SJCRH30 (cell line): ENCODE results near the gene CEP85. TPM values are rescaled to one million over a fixed set of nuclear protein-coding genes. Genes with fewer than 3 reads are reported as not detected.

Source experiments
- DNase-seq, 2 experiments: peaks; one replicate each; pipeline ENCODE4 v3.0.0-alpha.2; 2015 to 2020
- H3K27ac ChIP-seq: fragments of 250-450 bp; sonication (Bioruptor Pico); 2 replicates; pipeline ENCODE4 v1.5.1; 2020; ENCODE audit warnings: mild to moderate bottlenecking, moderate library complexity
- H3K27me3 ChIP-seq: fragments of 250-450 bp; sonication (Bioruptor Pico); 2 replicates; pipeline ENCODE4 v1.5.1; 2020; ENCODE audit warnings: mild to moderate bottlenecking, moderate library complexity
- H3K36me3 ChIP-seq: fragments of 250-450 bp; sonication (Bioruptor Pico); 2 replicates; pipeline ENCODE4 v1.5.1; 2020; ENCODE audit warnings: mild to moderate bottlenecking, moderate library complexity
- H3K4me1 ChIP-seq: fragments of 250-450 bp; sonication (Bioruptor Pico); 2 replicates; pipeline ENCODE4 v1.5.1; 2020; ENCODE audit warnings: mild to moderate bottlenecking, moderate library complexity
- H3K4me3 ChIP-seq: fragments of 250-450 bp; sonication (Bioruptor Pico); 2 replicates; pipeline ENCODE4 v1.5.1; 2020; ENCODE audit warnings: mild to moderate bottlenecking, moderate library complexity
- H3K9me3 ChIP-seq: fragments of 250-450 bp; sonication (Bioruptor Pico); replicated peaks from 2 replicates; pipeline ENCODE4 v1.5.1; 2020; ENCODE audit warnings: mild to moderate bottlenecking, moderate library complexity
- total RNA-seq: library from RNA; depleted of rRNA; stranded (reverse); fragments of >200 nt; shearing (Covaris generic); gene quantifications from 2 replicates; pipeline ENCODE4 v1.2.3, GENCODE V29; 2014; rRNA removed

CEP85 gene
- 34.8 and 39.1 TPM in 2 replicates for total RNA-seq

GRCh38 chr1:26233903-26234643, at the start of gene CEP85:
TSS of gene CEP85 (plus strand) at chr1:26234200. CDS start at chr1:26239784, 5,584 bp downstream.
- DNase-seq, result peak; percentile 98 to 99
- Histone ChIP-seq H3K27ac (peak within 1 kb of the TSS; percentile 41), H3K4me1 (no peaks in the 10 kb centered on the region), H3K27me3 (no peaks in the 10 kb centered on the region), H3K9me3 (no peaks in the 10 kb centered on the region), H3K36me3 (no peaks in the 10 kb centered on the region), H3K4me3 (peak within 1 kb of the TSS; percentile 76)

GRCh38 chr1:26184883-26185282, 49.1 kb upstream of the CEP85 start:
- no peak for DNase-seq
- no peak overlapping the region for H3K4me3 ChIP-seq
- H3K9me3 ChIP-seq, result no peaks in the 10 kb centered on the region
- H3K36me3 ChIP-seq, result no peaks in the 10 kb centered on the region
- H3K27me3 ChIP-seq, result no peaks in the 10 kb centered on the region
- no peak overlapping the region for H3K27ac ChIP-seq
- no peaks in the 10 kb centered on the region for H3K4me1 ChIP-seq

DNA sequence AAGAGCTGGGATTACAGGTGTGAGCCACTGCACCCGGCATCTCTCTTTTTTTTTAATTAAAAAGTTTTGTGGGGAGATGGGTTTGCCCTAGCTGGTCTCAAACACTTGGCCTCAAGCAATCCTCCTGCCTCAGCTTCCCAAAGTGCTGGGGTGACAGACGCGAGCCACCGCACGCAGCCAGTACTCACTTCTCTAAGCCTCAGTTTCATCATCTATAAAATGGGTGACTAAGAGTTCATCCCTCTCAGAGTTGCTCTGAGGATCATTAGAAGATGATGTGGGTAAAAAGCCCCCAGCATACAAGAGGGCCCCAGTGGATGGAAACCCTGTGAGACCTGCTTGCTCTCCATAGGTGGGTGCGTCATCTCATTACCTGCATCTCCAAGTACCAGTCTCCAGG, 46.1 kb upstream of the CEP85 start:
- Histone ChIP-seq H3K9me3 (no peaks in the 10 kb centered on the region), H3K27me3 (no peaks in the 10 kb centered on the region), H3K27ac (no peak overlapping the region), H3K36me3 (no peaks in the 10 kb centered on the region), H3K4me3 (no peak overlapping the region), H3K4me1 (no peaks in the 10 kb centered on the region)
- no peak for DNase-seq

- Histone ChIP-seq H3K9me3 (no peaks in the 10 kb centered on the region), H3K4me1 (no peaks in the 10 kb centered on the region), H3K4me3 (no peak overlapping the region), H3K27me3 (no peaks in the 10 kb centered on the region), H3K36me3 (no peaks in the 10 kb centered on the region), H3K27ac (no peak overlapping the region)
- DNase-seq, result no peak
These were observed 45.5 kb upstream of the CEP85 start for GRCh38 chr1:26188477-26188876.

- no peaks in the 10 kb centered on the region for H3K9me3 ChIP-seq
- DNase-seq, result no peak
- no peak overlapping the region for H3K4me3 ChIP-seq
- H3K27me3 ChIP-seq, result no peaks in the 10 kb centered on the region
- H3K27ac ChIP-seq, result no peak overlapping the region
- H3K4me1 ChIP-seq, result no peaks in the 10 kb centered on the region
- H3K36me3 ChIP-seq, result no peaks in the 10 kb centered on the region
These were observed 44.7 kb upstream of the CEP85 start for GRCh38 chr1:26189331-26189730.

DNA sequence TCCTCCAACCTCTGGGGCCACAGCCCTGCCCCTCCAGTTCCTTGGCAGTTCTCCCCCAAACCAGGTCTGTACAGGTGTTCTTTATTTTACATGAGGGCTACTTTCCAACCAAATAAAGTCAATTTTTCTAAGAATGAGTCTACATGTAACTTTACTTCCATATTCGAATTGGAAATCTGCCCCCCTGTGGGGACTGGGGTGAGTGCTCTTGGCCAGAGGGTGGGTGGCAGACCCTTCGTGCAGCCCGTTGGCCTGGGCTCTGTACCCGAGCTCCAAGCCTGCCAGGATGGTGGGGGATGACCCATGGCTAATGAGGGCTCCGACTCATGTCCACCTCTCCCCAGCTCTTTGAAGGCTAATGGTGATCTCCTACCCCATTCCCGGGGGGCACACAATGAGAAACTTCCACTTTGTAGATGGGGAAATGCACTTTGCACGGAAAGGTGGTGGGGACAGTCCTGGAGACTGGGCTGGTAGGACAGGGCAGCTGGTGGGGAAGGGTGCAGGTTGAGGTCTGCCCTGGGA, 44.2 kb upstream of the CEP85 start:
- Histone ChIP-seq H3K4me1 (no peaks in the 10 kb centered on the region), H3K36me3 (no peaks in the 10 kb centered on the region), H3K9me3 (no peaks in the 10 kb centered on the region), H3K4me3 (no peak overlapping the region), H3K27ac (no peak overlapping the region), H3K27me3 (no peaks in the 10 kb centered on the region)
- no peak for DNase-seq

GRCh38 chr1:26190373-26190987, 43.5 kb upstream of the CEP85 start, which contains the start of gene CATSPER4:
TSS of gene CATSPER4 (plus strand) at chr1:26190602. CDS start at chr1:26190628, 26 bp downstream.
- Histone ChIP-seq H3K4me1 (no peaks in the 10 kb centered on the region), H3K4me3 (no peak within 1 kb of the TSS), H3K36me3 (no peaks in the 10 kb centered on the region), H3K27ac (no peak within 1 kb of the TSS), H3K27me3 (no peaks in the 10 kb centered on the region), H3K9me3 (no peaks in the 10 kb centered on the region)
- DNase-seq, result peak; percentile 43 to 51

GRCh38 chr1:26191739-26192138, 42.3 kb upstream of the CEP85 start:
- DNase-seq, result no peak

DNA sequence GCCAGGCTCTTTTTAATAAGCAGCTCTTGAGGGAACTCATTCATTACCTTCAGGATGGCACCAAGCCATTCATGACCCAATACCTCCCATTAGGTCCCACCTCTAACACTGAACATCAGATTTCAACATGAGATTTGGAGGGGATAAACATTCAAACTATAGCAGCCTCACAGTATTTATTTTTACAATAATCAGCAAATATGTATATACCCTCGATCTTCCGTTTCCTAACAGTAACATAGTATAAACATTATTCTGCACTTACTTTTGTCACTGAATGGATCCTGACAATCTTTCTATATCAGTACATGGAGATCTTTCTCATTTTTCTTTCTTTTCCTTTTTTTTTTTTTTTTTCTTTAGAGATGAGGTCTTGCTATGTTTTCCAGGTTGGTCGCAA, 38.2 kb upstream of the CEP85 start:
- Histone ChIP-seq H3K4me1 (no peaks in the 10 kb centered on the region), H3K27ac (no peak overlapping the region), H3K4me3 (no peak overlapping the region), H3K27me3 (no peaks in the 10 kb centered on the region), H3K36me3 (no peaks in the 10 kb centered on the region), H3K9me3 (no peaks in the 10 kb centered on the region)
- no peak for DNase-seq

More at GRCh38 chr1:26191739-26192138, 42.3 kb upstream of the CEP85 start:
- no peaks in the 10 kb centered on the region for H3K9me3 ChIP-seq
- H3K4me1 ChIP-seq, result no peaks in the 10 kb centered on the region
- H3K27me3 ChIP-seq, result no peaks in the 10 kb centered on the region
- no peak overlapping the region for H3K4me3 ChIP-seq
- H3K36me3 ChIP-seq, result no peaks in the 10 kb centered on the region
- H3K27ac ChIP-seq, result no peak overlapping the region

DNA sequence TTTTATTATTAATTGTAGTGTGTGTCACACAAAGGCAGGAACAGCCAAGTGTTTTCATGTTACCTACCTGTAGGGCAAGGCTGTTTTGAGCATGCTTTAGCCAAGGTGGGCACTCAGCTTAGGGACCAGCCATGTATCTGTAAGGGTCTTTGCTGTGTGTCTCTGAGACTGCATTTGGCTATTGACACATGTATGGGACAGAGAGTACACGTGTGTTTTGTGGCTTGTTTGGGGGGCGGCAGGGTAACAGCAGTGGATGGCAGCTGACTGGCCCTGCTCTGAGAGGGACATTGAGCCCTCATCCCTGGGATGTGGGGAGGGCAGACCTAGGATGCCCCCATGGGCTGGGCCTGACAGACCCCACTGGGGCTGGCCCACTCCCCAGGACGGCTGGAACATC, 36.7 kb upstream of the CEP85 start:
- H3K36me3 ChIP-seq, result no peaks in the 10 kb centered on the region
- no peak overlapping the region for H3K4me3 ChIP-seq
- H3K27me3 ChIP-seq, result peaks cover 3% of the 10 kb centered on the region; the same call in 1 of the 2 replicates
- H3K9me3 ChIP-seq, result no peaks in the 10 kb centered on the region
- H3K27ac ChIP-seq, result no peak overlapping the region
- no peak for DNase-seq
- peaks cover 6% of the 10 kb centered on the region for H3K4me1 ChIP-seq

DNA sequence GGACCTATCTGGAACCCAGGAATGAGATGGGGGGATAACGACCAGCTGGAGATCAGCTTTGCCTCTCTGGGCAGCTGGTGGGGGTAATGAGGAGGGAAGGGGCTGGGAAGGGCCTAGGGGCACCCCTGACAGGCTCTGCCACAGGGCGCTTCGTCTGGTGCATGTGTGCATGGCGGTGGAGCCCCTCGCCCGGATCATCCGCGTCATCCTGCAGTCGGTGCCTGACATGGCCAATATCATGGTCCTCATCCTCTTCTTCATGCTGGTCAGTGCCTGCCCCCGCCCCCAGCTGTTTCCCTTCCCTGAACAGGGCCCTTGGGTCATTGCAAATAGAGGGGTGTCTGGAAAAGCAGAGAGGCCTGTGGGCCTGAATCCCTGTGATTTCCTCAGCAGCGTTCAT, 36.2 kb upstream of the CEP85 start:
- DNase-seq, result no peak

DNA sequence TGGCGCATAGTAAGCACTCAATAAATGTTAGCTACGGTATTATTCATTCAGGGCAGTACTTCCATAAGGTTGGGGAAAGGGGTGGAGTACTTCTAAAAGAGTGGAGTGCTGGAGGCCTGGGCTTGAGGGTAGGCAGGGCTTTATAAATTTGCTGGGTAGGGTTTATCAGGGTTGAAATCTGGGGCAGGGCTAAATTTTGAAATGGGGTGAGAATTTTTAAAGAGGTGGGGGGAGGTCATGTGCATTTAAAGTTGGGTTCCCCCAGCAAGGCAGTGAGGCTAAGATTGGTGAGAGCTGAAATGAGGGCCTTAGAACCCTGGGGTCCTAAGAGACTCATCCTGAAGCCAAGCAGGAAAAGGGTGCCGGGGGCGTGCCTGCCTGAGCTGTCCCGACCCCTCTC, 33.6 kb upstream of the CEP85 start:
- Histone ChIP-seq H3K27me3 (peaks cover 12% of the 10 kb centered on the region; the same call in 1 of the 2 replicates), H3K27ac (no peak overlapping the region), H3K9me3 (no peaks in the 10 kb centered on the region), H3K4me1 (peaks cover 6% of the 10 kb centered on the region), H3K36me3 (no peaks in the 10 kb centered on the region), H3K4me3 (no peak overlapping the region)
- no peak for DNase-seq

More for the DNA sequence above, 36.2 kb upstream of the CEP85 start:
- H3K27ac ChIP-seq, result no peak overlapping the region
- H3K9me3 ChIP-seq, result no peaks in the 10 kb centered on the region
- peaks cover 8% of the 10 kb centered on the region; the same call in 1 of the 2 replicates for H3K27me3 ChIP-seq
- peaks cover 6% of the 10 kb centered on the region for H3K4me1 ChIP-seq
- no peak overlapping the region for H3K4me3 ChIP-seq
- H3K36me3 ChIP-seq, result no peaks in the 10 kb centered on the region

DNA sequence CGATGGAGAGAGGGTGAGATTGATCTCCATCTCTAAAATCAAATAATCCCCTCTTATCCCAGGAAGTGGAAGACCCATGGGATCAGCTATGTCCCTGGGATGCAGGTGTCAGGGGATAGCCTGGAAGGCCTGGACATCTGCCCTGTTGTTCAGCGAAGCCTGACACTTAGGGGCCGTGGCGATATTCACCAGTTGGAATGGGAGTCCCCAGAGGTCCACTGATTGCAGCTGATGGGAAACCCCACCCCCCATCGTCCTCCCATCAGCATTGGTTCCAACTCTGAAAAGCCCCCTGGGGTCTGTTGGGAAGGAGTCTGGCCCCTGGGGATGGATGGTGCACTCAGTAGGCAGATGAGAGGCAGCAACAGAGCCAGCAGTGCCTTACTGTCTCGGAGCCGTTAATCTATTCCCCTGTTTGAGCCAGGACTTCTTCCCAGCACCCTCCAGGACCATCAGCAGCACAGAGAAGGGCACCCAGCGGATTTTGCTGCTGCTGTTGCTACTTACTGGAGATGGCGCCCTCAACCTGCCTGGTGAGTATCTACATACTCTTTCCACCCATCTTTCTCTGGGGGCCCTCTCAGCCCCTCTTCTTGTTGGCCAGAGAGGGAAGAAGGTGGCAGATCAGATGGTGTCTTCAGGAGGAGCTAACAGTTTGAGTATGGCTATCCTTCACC, 30.2 kb upstream of the CEP85 start:
- H3K4me1 ChIP-seq, result peaks cover 6% of the 10 kb centered on the region
- H3K27me3 ChIP-seq, result peaks cover 12% of the 10 kb centered on the region; the same call in 1 of the 2 replicates
- H3K27ac ChIP-seq, result no peak overlapping the region
- no peak for DNase-seq
- H3K4me3 ChIP-seq, result no peak overlapping the region
- no peaks in the 10 kb centered on the region for H3K9me3 ChIP-seq
- H3K36me3 ChIP-seq, result no peaks in the 10 kb centered on the region

GRCh38 chr1:26210147-26210870, 23.7 kb upstream of the CEP85 start:
- DNase-seq, result peak in 1 of 2 experiments; percentile 46
- H3K36me3 ChIP-seq, result no peaks in the 10 kb centered on the region
- no peaks in the 10 kb centered on the region for H3K27me3 ChIP-seq
- no peak overlapping the region for H3K4me3 ChIP-seq
- H3K27ac ChIP-seq, result no peak overlapping the region
- no peaks in the 10 kb centered on the region for H3K9me3 ChIP-seq
- H3K4me1 ChIP-seq, result no peaks in the 10 kb centered on the region
